Hepatocyte (in vitro differentiated cells): ENCODE data around the gene COBL. TPM values are rescaled to one million over a fixed set of nuclear protein-coding genes. Genes with fewer than 3 reads are reported as not detected.
"Not testable (repeated sequence)": the region's sequence is repeated elsewhere in the genome, so short reads cannot be mapped to it uniquely, and the experiment has no call there.

ENCODE experiments used
- DNase-seq: peaks from one replicate; pipeline ENCODE4 v3.0.0-alpha.2; 2016; ENCODE audit warnings: low spot score
- H2AFZ ChIP-seq: fragments of 200-600 bp; sonication (generic); 2 replicates; pipeline ENCODE4 v1.6.0; 2016; ENCODE audit warnings: antibody characterized with exemption, mild to moderate bottlenecking
- H3K27ac ChIP-seq: fragments of 200-600 bp; sonication (generic); 2 replicates; pipeline ENCODE4 v1.5.1; 2016; ENCODE audit warnings: mild to moderate bottlenecking
- H3K27me3 ChIP-seq: fragments of 200-600 bp; sonication (generic); 2 replicates; pipeline ENCODE4 v1.6.1; 2016
- H3K36me3 ChIP-seq: fragments of 200-600 bp; sonication (generic); replicated peaks from 2 replicates; pipeline ENCODE4 v1.5.1; 2016; ENCODE audit warnings: low read depth; ENCODE audit not compliant: insufficient read depth
- H3K4me1 ChIP-seq: fragments of 200-600 bp; sonication (generic); 2 replicates; pipeline ENCODE4 v1.5.1; 2016; ENCODE audit warnings: mild to moderate bottlenecking, moderate library complexity; ENCODE audit not compliant: insufficient read depth
- H3K4me2 ChIP-seq: fragments of 200-600 bp; sonication (generic); 2 replicates; pipeline ENCODE4 v1.6.0; 2016
- H3K4me3 ChIP-seq: fragments of 200-600 bp; sonication (generic); 2 replicates; pipeline ENCODE4 v1.5.1; 2016; ENCODE audit warnings: mild to moderate bottlenecking
- H3K79me2 ChIP-seq: fragments of 200-600 bp; sonication (generic); 2 replicates; pipeline ENCODE4 v1.6.0; 2017; ENCODE audit warnings: mild to moderate bottlenecking
- H3K9me2 ChIP-seq: fragments of 200-600 bp; sonication (generic); replicated peaks from 2 replicates; pipeline ENCODE4 v1.6.0; 2017; ENCODE audit warnings: mild to moderate bottlenecking; ENCODE audit not compliant: insufficient read depth
- H3K9me3 ChIP-seq: fragments of 200-600 bp; sonication (generic); 2 replicates; pipeline ENCODE4 v1.5.1; 2016; ENCODE audit warnings: low read depth, mild to moderate bottlenecking
- H4K20me1 ChIP-seq: fragments of 200-600 bp; sonication (generic); 2 replicates; pipeline ENCODE4 v1.6.0; 2016; ENCODE audit warnings: mild to moderate bottlenecking; ENCODE audit not compliant: insufficient read depth, poor library complexity, severe bottlenecking
- EZH2 ChIP-seq: fragments of 200-600 bp; sonication (generic); IDR thresholded peaks from 2 replicates; pipeline ENCODE4 v1.6.1; 2016; ENCODE audit warnings: antibody characterized with exemption, mild to moderate bottlenecking, borderline replicate concordance
- EZH2phosphoT487 ChIP-seq: fragments of 200-600 bp; sonication (generic); IDR thresholded peaks from one replicate; pipeline ENCODE4 v1.6.1; 2018; ENCODE audit warnings: antibody characterized with exemption, mild to moderate bottlenecking, low read depth, moderate library complexity; ENCODE audit not compliant: unreplicated experiment, severe bottlenecking
- WGBS: methylation state at CpG from one replicate; pipeline ENCODE4 v1.1.6; 2016; ENCODE audit warnings: low lambda C conversion rate; ENCODE audit errors: missing lambda C conversion rate; 5-methylcytosine and 5-hydroxymethylcytosine counted together
- polyA plus RNA-seq: library from polyadenylated mRNA; unstranded; fragments of >200 nt; fragmentation: Nextera tagmentation; extraction: Ambion mirVana; gene quantifications from 2 replicates; pipeline ENCODE4 v1.2.1, GENCODE V29; 2016
- total RNA-seq: library from RNA; depleted of rRNA; stranded (reverse); fragments of >200 nt; gene quantifications from 2 replicates; pipeline ENCODE4 v1.2.3, GENCODE V29; 2014
- TF ChIP-seq, protein P1 (sequence below): fragments of 200-600 bp; sonication (generic); IDR thresholded peaks from 2 replicates; pipeline ENCODE4 v1.5.1; 2016; ENCODE audit warnings: antibody characterized with exemption, mild to moderate bottlenecking; ENCODE audit not compliant: poor library complexity

COBL gene
- total and polyA plus RNA-seq, 2 experiments from 2014 or later: 7.8 to 20.5 TPM

DNA sequence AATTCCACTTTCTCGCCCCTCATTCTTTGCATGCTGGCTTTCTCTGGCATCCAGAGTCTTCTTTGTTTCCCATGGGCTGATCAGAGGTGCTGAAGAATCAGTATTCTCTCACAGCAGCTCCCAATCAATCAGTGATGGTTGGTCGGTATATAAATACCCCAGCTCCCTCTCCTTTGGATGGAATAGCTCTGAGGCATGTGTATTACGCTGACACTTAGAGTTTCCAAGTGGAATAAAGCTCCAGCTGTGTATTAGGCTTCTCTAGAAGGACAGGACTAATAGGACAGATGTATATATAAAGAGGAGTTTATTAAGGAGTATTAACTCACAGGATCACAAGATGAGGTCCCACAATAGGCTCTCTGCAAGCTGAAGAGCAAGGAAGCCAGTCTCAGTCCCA is 315.7 kb downstream of the COBL start:
- Histone ChIP-seq H3K27me3 (no peaks in the 10 kb centered on the region), H3K9me3 (no peaks in the 10 kb centered on the region), H3K4me3 (no peak overlapping the region), H3K79me2 (no peaks in the 10 kb centered on the region), H4K20me1 (no peaks in the 10 kb centered on the region), H3K9me2 (no peaks in the 10 kb centered on the region), H3K4me2 (no peak overlapping the region), H3K36me3 (no peaks in the 10 kb centered on the region), H3K4me1 (no peaks in the 10 kb centered on the region), H2AFZ (no peak overlapping the region), H3K27ac (no peak overlapping the region)
- 55% methylated on average over 3 of the region's 3 CpGs for WGBS
- TF ChIP-seq EZH2phosphoT487 (no peak), EZH2 (no peak)
- TF ChIP-seq, protein P1, sequence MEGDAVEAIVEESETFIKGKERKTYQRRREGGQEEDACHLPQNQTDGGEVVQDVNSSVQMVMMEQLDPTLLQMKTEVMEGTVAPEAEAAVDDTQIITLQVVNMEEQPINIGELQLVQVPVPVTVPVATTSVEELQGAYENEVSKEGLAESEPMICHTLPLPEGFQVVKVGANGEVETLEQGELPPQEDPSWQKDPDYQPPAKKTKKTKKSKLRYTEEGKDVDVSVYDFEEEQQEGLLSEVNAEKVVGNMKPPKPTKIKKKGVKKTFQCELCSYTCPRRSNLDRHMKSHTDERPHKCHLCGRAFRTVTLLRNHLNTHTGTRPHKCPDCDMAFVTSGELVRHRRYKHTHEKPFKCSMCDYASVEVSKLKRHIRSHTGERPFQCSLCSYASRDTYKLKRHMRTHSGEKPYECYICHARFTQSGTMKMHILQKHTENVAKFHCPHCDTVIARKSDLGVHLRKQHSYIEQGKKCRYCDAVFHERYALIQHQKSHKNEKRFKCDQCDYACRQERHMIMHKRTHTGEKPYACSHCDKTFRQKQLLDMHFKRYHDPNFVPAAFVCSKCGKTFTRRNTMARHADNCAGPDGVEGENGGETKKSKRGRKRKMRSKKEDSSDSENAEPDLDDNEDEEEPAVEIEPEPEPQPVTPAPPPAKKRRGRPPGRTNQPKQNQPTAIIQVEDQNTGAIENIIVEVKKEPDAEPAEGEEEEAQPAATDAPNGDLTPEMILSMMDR: peak; percentile 21
- no peak for DNase-seq

DNA sequence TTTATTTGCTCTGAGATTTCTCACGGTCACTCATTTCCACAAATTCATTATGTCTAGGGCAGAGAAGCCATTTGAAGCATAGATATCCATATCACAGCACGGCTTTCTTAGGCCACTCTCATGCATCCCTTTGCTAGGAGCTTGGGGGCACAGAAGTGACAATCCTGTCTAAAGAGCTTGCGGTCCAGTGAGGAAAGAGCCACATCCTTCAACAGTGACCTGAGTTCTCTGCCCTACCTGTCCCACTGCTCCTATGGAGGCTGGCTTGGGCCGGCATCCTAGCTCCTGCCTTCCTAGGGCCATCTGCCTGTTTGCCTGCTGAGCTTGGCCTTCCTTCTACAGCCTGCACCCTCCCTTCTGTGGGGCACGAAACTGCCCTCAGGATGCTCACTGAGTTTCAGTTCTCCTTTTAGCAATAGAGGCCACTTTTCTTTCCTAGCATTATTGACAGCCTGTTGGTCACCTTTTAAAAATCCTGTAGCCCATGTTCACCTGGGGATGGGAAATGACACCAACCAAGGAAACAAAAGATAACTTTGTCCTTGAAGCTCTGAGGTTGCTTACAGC is 321.8 kb downstream of the COBL start:
- no peaks in the 10 kb centered on the region for H3K27me3 ChIP-seq
- TF ChIP-seq EZH2phosphoT487 (no peak), EZH2 (no peak)
- TF ChIP-seq, protein P1: no peak

DNA sequence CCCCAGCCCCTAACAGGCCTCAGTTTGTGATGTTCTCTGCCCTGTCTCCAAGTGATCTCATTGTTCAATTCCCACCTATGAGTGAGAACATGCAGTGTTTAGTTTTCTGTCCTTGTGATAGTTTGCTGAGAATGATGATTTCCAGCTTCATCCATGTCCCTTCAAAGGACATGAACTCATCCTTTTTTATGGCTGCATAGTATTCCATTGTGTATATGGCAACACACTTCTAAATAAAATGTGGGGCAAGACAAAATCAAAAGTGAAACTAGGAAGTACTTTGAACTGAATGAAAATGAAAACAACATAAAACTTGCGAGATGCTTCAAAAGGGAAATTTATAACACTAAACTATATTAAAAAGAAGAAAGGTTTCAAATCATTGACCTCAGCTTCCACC is 326.4 kb downstream of the COBL start:
- WGBS: 97% methylated on average over 1 of the region's 1 CpG
- H3K4me2 ChIP-seq, H3K79me2 ChIP-seq, H3K9me2 ChIP-seq, H4K20me1 ChIP-seq, H3K4me1 ChIP-seq, H3K4me3 ChIP-seq, H3K9me3 ChIP-seq, H2AFZ ChIP-seq, H3K36me3 ChIP-seq, H3K27me3 ChIP-seq, DNase-seq, H3K27ac ChIP-seq: not testable (repeated sequence)

More for the DNA sequence above, 321.8 kb downstream of the COBL start:
- Histone ChIP-seq H3K9me2 (no peaks in the 10 kb centered on the region), H2AFZ (no peak overlapping the region), H3K79me2 (no peaks in the 10 kb centered on the region), H3K27ac (no peak overlapping the region), H3K9me3 (no peaks in the 10 kb centered on the region), H3K4me1 (no peaks in the 10 kb centered on the region), H4K20me1 (no peaks in the 10 kb centered on the region), H3K36me3 (no peaks in the 10 kb centered on the region), H3K4me3 (no peak overlapping the region), H3K4me2 (no peak overlapping the region)
- 85% methylated on average over 5 of the region's 5 CpGs for WGBS
- no peak for DNase-seq

DNA sequence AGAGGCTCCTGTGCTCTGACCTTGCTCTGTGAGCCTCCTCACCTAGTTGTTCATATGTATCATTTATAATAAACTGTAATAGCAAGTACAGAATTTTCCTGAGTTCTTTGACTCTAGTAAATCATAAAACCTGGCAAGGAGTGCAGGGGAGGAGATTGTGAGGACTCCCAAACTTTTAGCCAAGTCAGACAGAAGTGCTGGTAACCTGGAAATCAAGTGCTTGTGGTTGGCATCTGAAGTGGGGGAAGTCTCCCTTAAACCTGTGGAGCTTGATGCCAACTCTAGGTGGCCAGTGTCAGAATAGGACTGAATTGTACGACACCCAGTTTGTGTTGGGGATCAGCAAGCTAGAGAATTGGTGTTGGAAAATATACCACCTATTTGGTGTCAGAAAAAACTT is 327.6 kb downstream of the COBL start:
- Histone ChIP-seq H2AFZ (no peak overlapping the region), H3K9me2 (no peaks in the 10 kb centered on the region), H3K27ac (no peak overlapping the region), H3K27me3 (no peaks in the 10 kb centered on the region), H3K4me1 (no peaks in the 10 kb centered on the region), H4K20me1 (no peaks in the 10 kb centered on the region), H3K4me3 (no peak overlapping the region), H3K9me3 (no peaks in the 10 kb centered on the region), H3K36me3 (no peaks in the 10 kb centered on the region), H3K4me2 (no peak overlapping the region), H3K79me2 (no peaks in the 10 kb centered on the region)
- no peak for TF ChIP-seq EZH2
- no peak for TF ChIP-seq EZH2phosphoT487
- TF ChIP-seq, protein P1: no peak
- WGBS: 95% methylated on average over 1 of the region's 1 CpG
- DNase-seq: no peak
